Heart left ventricle (tissue), 13 donors: ENCODE results near the gene HGS.

Experiments used
- CTCF ChIP-seq, 12 donors: fragments of 200-600 bp; sonication (generic) in 4 of 12; IDR thresholded peaks; one replicate each; pipeline versions ENCODE4 v1.5.0 to v1.8.0; 2018 to 2022; ENCODE audit warnings: antibody characterized with exemption in 12 of 12, mild to moderate bottlenecking in 5 of 12
- POLR2A ChIP-seq, 2 donors: fragments of 450-650 bp; IDR thresholded peaks; one replicate each; pipeline ENCODE4 v1.6.1; 2017; ENCODE audit warnings: antibody characterized with exemption in 2 of 2, mild to moderate bottlenecking in 2 of 2, moderate library complexity in 2 of 2
- donor health status: ischemic (EF 13 %, LVEDD 7.1; RV severe dilation, severe dysfunction).
- donor health status: DM: no; HTN: yes; CAD: no.
- donor health status: DM: no; HTN: no; CAD: no.
- donor health status: ischemic (EF 25% LVEDD 6.9; RV normal size, moderate dysfunction).
- donor health status: ischemic (EF 25% LVEDD 5.7; RV mildly dilated, moderate dysfunction).
- donor health status: ischemic (EF 35%, LVEDD 5.7; RV mildly dilated, moderate dysfunction).
- donor health status: nonischemic (EF 11% LVEDD 7.7; RV severe dilation, severe dysfunction).
- donor health status: DM: yes; HTN: yes; CAD: no.
- donor health status: PGD.
- donor health status: ischemic (EF 29% LVEDD 5.4; RV normal size, mild dysfunction).
- donor health status: nonischemic (EF 23%, LVEDD 6.1; RV moderate dilation, normal function).

- TF ChIP-seq CTCF (IDR thresholded peaks at IDR 0.05) (no peak), POLR2A (IDR thresholded peaks at IDR 0.05) (no peak)
Observed at GRCh38 chr17:81691608-81692007, 7.8 kb downstream of the HGS start.
